ENCODE measurements around the gene ACAN.
A peak's percentile ranks its signal among the peaks of the same experiment; 100 is the strongest.

ACAN gene

DNA sequence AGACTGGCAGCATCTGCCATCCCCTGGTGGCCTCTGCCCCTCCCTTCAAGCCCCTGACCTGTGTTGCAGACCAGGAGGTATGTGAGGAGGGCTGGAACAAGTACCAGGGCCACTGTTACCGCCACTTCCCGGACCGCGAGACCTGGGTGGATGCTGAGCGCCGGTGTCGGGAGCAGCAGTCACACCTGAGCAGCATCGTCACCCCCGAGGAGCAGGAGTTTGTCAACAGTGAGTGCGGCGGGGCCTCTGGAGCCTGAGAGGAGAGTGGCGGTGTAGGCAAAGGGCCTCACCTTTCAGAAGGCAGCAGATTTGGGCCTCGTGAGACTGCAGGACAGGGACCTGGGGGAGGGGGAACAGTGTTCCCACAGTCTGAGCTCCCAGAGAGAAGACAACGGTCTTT is 68.1 kb downstream of the ACAN start:
- no peak for DNase-seq (ENCODE audit: low read depth)
- no peak overlapping the region for H3K4me3 ChIP-seq (ENCODE audit: low read depth, low read length)

DNA sequence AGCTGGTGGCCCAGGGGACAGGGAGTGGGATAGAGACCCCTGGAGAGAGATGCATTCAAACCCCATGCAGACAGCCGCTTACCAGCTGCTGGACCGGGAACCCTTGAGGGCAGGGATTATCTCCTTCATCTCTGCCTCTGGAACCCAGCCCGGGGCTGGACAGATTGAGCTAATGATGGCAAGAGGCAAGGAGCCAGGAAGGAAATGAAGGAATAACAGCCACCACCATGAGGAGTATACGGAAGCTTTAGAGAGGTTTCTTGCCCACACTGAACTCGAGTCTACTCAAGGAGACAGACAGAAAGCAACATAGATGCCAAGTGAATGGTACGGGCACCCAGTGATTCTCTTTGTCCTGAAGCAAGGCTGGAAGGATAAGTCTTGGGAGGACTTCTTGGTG is 68.9 kb downstream of the ACAN start:
- no peak for DNase-seq (ENCODE audit: low read depth)
- H3K4me3 ChIP-seq (ENCODE audit: low read depth, low read length) = no peak overlapping the region

DNA sequence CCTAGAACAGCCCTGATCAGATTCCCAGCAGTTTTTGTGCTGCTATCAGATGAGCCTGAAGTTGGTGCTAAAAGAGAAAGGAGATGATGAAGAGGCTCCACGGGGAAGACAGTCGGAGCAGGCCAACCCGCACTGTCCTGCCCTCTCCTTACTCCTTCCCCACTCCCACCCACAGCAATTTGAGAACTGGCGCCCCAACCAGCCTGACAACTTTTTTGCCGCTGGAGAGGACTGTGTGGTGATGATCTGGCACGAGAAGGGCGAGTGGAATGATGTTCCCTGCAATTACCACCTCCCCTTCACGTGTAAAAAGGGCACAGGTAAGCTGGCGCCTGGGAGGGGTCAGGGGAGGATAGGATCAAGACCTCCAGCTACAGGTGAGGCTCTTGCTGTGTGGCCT is 69.5 kb downstream of the ACAN start:
- no peak for DNase-seq (ENCODE audit: low read depth)
- no peak overlapping the region for H3K4me3 ChIP-seq (ENCODE audit: low read depth, low read length)

DNA sequence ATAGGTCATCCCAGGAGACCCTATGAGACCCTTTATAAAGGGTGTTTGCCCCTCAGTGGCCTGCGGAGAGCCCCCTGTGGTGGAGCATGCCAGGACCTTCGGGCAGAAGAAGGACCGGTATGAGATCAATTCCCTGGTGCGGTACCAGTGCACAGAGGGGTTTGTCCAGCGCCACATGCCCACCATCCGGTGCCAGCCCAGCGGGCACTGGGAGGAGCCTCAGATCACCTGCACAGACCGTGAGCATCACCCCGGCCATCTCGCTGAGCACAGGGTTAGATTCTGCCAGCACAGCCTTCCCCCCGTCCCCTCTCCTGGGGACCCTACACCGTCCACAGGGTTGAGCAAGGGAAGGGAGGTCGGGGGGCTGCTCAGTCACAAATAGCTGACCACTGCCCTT is 70.5 kb downstream of the ACAN start:
- DNase-seq (ENCODE audit: low read depth) = no peak
- H3K4me3 ChIP-seq (ENCODE audit: low read depth, low read length) = no peak overlapping the region

DNA sequence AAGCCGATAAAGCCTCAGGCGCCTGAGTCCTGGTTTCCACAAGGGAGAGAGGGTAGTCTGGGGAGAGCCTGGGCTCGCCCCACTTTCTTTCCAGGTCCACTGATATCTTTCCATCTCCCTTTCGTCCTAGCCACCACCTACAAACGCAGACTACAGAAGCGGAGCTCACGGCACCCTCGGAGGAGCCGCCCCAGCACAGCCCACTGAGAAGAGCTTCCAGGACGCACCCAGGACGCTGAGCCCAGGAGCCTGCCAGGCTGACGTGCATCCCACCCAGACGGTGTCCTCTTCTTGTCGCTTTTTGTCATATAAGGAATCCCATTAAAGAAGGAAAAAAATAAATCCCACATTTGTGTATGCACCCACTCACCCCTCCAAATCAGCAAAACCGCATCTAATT is 71.0 kb downstream of the ACAN start:
- no peak for DNase-seq (ENCODE audit: low read depth)
- no peak overlapping the region for H3K4me3 ChIP-seq (ENCODE audit: low read depth, low read length)

DNA sequence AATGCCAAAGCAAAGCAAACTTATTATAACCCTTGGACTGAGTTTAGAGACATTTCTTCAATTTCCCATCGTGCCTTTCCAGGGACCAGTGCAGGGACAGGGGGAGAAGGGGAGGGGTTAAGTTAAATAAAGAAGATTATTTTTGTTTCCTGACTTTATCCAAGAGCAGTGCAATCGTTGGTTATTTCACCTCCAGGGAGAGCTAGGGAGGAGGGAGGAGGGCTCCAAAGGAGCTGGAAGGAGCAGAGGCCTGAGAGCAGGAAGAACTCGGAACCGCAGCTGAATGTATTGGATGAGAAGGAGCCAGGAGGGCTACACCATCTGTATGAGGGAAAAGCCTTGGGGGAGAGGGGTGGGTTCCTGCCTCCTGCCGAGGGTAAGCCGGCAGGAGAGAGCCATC is 71.4 kb downstream of the ACAN start:
- no peak for DNase-seq (ENCODE audit: low read depth)
- no peak overlapping the region for H3K4me3 ChIP-seq (ENCODE audit: low read depth, low read length)

DNA sequence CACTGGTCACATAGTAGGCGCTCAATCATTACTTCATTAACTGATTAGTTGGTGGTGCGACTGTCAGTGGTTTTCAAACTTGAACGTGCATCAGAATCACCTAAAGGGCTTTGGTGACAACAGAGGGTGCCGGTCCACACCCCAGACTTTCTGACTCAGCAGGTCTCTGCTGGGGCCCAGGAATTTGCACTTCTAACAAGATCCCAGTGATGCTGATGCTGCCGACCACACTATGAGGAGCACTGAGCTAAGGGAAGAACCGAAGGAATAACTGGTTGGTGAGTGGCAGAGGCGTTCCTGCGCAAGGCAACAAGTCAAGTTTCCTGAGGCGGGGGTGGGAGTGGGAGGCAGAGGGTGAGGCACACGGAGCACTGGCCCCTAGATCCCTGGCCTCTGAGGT is 73.3 kb downstream of the ACAN start:
- H3K4me3 ChIP-seq (ENCODE audit: low read depth, low read length) = no peak overlapping the region
- no peak for DNase-seq (ENCODE audit: low read depth)

DNA sequence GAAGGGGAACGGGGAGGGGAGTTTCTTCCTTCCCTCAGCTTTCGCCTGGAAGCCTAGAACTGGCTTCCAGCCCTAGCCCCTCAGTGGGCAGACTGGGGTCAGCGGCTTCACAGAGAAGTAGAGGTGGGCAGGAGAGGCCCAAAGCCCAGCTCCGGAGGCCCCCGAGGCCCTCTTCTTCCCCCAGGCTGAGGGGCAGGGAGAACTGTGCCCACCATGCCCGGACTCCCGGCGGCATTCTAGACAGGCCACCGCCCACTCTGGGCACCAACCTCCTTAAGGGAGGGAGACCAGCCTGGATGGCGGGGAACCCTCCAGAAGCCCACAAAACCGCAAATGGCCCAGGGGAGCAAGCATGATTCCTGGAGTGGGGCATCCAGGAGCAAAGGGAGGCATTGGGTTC is 74.2 kb downstream of the ACAN start:
- no peak overlapping the region for H3K4me3 ChIP-seq (ENCODE audit: low read depth, low read length)
- no peak for DNase-seq (ENCODE audit: low read depth)

DNA sequence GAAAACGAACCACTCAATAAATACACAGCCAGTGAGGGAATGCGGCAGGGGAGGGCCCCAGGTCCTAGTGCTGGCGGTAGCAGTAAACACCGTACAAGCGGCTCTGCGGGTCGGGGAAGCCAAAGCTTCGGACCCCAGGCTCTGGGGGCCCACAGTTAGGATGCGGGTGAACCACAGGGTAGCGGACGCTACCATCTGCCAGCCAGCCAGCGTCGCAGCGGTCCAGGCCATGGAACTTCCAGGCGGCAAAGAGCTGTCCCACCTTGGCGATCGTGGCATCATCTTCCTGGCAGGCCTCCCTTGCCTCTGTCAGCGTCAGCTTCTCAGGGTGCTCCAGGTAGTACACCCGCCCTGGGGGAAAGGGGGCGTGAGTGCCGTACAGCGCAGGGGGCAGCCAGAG is 74.7 kb downstream of the ACAN start:
- no peak for DNase-seq (ENCODE audit: low read depth)
- H3K4me3 ChIP-seq (ENCODE audit: low read depth, low read length) = no peak overlapping the region

DNA sequence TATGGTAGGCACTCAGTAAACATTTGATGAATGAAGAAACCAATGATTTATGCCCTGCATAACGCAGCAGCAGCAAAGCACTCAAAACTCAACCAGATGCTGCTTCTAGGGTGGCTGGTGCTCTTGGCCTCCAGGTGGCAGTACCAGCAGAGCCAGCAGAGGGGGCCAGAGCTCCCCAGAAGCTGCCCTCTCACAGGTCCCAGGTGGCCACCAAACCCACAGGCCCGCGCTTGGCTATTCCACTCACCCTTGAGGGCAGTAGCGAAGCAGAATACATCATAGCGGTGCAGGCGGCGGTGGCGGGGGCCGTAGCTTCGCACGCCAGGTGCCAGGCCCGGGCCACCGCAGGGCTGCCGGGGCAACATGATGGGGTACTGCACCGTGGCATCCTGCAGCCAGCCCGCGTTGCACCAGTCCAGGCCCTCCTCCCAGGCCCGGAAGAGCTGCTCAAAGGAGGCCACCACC is 75.5 kb downstream of the ACAN start:
- H3K4me3 ChIP-seq (ENCODE audit: low read depth, low read length) = no peak overlapping the region

DNA sequence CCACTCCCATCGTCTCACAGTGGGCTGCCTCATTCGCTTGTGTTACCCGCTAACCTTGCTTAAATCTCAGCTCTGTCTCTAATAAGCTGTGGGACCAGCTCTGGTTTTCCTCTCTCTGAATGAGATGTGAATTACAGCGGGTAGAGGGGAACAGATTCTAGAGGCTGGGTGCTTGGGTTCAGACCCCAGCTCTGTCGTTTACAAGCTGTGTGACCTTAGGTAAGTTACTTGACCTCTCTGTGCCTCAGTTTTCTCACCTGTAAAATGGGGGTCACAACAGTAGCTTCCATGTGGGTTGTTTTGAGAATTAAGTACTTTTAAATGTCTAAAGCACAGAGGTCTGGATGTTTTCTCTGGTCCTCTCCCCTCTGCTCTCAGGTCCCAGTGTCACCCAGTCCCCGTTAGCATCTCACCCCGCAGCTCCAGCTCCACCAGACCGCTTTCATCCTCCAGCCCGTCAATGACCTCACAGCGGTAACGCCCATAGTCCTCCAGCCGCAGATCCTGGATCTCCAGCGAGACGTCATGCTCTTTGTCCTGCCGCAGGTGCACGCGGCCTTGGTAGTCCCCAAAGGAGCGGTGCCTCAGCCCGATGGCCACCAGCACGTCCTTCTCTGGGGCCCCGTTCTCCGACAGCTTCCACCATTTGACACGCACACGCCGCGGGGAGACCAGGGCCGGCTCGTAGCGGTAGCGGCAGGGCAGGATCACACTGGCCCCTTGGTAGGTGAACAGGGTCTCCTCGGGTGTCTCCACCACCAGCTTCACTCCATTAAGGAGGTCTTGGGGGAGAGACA is 77.9 kb downstream of the ACAN start:
- DNase-seq (ENCODE audit: low read depth) = no peak
- H3K4me3 ChIP-seq (ENCODE audit: low read depth, low read length) = no peak overlapping the region

More for the DNA sequence above, 75.5 kb downstream of the ACAN start:
- DNase-seq (ENCODE audit: low read depth) = no peak

DNA sequence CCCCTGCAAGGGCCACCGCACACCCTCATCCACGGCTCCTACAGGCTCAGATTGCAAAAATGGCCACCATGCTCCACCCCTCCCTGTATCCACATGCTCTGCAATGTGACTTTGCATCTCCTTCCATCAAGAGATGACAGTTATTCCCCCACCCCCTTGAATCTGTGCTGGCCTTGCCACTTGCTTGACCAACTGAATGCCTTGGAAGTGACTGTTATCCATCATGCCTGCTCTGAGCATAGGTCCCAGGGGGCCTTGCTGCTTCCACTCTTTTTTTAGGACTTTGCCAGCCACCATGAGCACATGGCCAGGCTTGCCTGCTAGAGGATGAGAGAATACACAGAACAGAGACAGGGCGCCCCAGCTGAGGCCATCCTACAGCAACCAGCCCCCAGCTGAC is 78.5 kb downstream of the ACAN start:
- DNase-seq (ENCODE audit: low read depth) = no peak
- no peak overlapping the region for H3K4me3 ChIP-seq (ENCODE audit: low read depth, low read length)

DNA sequence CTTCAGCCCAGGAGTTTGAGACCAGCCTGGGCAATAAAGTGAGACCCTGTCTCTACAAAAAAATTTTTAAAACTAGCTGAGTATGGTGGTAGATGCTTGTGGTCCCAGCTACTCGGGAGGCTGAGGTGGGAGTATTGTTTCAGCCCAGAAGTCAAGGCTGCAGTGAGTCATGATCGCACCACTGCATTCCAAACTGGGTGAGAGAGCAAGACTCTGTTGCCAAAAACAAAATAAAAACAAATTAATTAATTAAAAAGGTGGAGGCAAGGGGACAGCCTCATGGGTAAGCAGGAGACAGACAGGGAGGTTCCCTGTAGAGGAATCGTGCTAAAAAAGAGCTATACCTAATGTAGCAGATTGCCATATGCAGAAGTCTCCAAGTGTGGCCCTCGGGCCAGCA is 79.5 kb downstream of the ACAN start:
- H3K4me3 ChIP-seq (ENCODE audit: low read depth, low read length) = no peak overlapping the region
- DNase-seq (ENCODE audit: low read depth) = no peak

DNA sequence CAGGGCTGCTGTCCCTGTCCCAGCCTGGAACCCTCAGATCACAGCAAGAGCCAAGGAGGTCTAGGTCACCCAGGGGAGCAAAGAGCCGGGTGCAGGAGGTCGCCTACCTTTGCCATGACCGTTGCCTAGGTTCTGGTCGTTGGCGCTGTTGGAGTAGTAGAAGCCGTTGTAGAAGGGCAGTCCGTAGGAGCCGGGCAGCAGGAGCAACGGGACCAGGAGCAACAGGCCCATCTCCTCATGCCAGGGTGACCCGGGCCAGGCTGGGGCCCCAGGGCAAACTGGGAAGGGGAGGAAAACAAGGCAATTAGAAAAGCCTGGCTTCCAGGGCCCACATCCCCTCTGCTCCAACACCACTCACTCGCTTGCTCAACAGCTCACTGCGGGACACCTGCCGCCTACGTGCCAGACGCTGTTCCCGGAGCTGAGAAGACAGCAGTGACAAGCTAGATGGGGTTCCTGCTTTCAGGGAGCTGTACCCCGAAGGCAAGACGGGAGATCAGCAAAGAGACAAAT is 83.9 kb downstream of the ACAN start:
- DNase-seq (ENCODE audit: low read depth) = no peak
- H3K4me3 ChIP-seq (ENCODE audit: low read depth, low read length) = no peak overlapping the region

DNA sequence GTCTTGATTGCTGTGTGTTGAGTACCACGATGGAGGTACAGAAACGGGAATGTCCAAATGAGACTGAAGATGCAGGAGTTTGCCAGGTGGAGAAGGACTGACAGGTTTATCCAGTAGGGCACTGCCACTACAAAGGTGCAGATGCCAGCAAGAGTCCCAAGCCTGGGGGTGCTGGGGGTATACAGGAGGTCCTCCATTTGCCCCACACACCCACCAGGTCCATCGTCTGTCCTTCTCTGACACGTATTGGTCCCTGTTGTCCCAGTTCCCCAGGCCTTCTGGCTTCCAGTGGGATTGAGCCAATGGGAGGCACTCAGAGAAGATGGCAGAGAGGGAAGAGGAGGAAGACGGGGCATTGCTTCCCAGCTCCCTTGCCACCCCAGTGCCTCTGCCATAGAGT is 85.5 kb downstream of the ACAN start:
- no peak overlapping the region for H3K4me3 ChIP-seq (ENCODE audit: low read depth, low read length)
- no peak for DNase-seq (ENCODE audit: low read depth)

DNA sequence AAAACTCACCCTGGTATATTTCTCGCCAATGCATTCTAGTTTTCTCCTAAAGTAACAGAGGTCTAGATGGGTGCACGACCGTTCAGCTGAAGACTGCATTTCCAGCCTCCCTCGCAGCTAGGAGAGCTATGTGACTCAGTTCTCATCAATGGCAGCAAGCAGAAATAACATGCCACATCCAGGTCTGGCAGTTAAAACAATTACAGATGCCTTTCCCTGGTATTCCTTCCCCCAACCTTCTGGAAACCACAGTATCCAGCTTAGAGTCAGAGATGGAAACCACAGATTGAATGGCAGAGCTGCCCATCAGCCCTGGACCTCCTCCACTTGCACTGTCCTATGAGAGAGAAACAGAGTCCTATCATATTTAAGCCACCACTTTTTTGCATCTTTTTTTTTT is 87.3 kb downstream of the ACAN start:
- DNase-seq (ENCODE audit: low read depth) = no peak
- H3K4me3 ChIP-seq (ENCODE audit: low read depth, low read length) = no peak overlapping the region

DNA sequence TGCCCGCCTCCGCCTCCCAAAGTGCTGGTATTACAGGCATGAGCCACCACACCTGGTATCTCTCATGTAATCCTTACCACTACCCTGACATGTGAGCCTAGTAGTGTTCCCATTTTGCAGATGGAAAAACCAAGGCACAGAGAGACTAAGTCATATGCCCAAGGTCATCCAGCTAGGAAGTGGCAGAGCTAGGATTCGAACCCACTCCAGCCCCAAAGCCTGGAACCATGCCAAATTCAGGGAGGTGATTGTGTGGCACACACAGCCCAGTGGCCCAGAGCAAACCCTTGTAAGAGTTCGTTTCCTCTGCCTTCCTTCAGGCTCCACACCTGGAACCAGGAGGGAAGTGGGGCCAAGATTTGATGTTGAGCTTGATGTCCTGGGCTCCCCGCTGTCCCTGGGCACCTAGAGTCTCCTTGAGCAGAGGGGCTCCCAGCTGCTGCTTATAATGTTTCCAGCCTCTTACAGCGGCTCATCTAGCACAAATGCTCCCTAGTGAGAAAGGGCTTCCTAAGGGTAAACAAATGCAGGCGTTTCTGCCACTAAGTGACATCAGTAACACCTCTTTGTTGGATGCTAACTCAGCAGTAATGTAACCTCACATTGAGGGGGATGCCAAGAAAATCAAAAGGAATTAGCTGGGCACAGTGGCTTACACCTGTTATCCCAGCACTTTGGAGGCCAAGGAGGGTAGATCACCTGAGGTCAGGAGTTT is 88.5 kb downstream of the ACAN start:
- H3K4me3 ChIP-seq (ENCODE audit: low read depth, low read length) = no peak overlapping the region
- DNase-seq (ENCODE audit: low read depth) = no peak

DNA sequence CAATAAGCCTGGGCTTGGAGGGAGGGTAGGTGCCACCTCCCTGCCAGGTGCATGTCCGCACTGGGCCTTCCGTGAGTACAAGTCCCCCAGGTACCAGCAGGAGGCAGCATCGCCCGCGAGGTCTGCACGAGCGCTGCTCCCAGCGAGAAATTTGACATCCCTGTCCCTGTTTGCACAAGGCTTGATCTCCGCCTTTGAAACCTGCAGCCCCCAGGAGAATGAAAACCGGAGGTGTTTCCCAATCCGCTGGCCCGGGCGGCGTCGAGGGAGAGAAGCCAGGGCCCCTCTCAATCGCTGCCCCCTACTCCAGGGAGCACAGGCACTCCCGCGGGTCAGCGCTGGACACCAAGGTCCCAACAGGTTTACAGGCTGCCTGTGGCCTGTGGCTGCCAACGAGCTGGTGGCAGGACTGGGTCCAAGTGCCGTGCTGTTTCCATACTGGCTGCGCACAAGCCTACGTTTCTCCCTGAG is 91.1 kb downstream of the ACAN start:
- H3K4me3 ChIP-seq (ENCODE audit: low read depth, low read length) = no peak overlapping the region
- no peak for DNase-seq (ENCODE audit: low read depth)

DNA sequence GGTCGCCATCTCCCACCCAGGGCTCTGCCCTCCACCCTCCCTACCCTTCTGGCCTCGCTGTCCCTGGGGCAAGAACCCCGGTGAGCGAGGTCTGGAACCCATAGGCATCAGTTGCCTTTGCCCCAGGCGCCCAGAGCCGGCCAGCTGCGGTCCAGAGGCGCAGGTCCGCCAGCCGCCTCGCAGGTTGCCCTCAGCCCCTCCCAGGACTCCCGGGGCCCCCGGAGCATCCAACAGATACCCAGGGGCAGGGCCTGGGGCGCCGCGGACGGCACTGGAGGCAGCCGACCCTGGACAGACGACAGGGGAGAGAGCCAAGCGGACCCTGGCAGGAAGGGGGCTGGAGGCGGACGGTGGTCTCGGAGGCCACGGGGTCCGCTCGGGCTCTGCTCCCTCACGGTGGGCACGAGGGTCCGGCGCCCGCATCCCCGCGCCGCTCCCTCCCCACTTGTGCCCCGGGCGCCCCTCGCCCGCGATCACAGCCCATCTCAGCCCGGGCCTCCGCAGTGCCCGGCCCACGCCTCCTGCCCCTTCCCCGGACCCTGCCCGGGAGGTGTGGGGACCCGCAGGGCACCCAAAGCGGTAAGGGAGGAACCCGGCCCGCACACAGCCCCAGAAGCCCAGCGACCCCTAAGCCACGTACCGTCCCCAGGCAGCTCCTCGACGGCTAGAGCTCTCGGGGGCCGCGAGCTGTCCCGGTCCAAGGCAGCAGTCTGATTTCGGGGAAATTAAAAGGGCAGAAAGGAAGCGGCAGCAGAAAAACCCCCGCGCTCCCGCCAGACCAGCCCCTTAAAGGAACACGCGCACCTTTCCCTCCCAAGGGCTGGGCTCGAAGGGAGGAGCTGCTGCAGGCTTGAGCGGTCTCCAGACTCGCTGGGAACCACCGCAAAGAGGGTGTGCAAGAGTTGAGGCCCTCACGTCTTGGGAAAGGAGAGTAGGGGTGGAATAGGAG is 91.9 kb downstream of the ACAN start, which contains the start of gene HAPLN3:
TSS of gene HAPLN3 (minus strand) at position 726 of the 949 bp plus-strand sequence. CDS start 8,246 bp downstream, outside the sequence.
- peak within 1 kb of the TSS; percentile 51 for H3K4me3 ChIP-seq (ENCODE audit: low read depth, low read length)
- DNase-seq (ENCODE audit: low read depth) = no peak

Measured in skeletal muscle cell (primary cell).